ENCODE measurements around the gene BMPR1A.

DNA sequence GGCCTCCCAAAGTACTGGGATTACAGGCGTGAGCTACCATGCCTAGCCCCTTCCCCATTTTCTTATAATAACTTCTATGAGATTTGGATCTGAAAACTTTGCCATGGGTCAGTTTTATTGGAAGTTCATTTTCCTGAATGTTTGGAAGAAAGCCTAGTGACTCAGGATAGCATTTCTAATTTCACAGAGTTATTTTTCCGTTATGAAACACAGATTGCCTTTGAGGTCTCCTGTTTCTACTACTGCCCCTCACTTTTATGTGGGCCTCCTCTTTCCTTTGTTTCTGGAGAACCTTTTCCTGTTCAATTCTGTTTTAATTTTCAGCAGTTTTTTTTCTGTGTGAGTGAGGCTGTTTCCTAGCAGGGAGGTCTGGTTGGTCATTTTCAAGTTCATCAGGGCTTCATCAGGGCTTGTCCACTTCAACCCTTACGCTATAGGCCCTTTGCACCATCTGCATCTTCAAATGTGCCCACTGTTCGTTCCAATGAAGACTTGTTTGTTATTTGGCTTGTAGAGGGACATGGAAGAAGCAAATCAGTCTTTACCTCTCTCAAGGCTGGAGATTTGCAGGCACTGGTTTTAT, 58.7 kb downstream of the BMPR1A start:
- TF ChIP-seq POLR2A (IDR thresholded peaks at IDR 0.05; ENCODE audit: low read depth, low read length) (no peak), CHD1 (IDR thresholded peaks at IDR 0.05; ENCODE audit: low read depth, low read length) (no peak), NFE2L2 (IDR thresholded peaks at IDR 0.05; ENCODE audit: low read depth, low read length) (no peak), MAFK (IDR thresholded peaks at IDR 0.05; ENCODE audit: low read depth, low read length) (no peak), RAD21 (IDR thresholded peaks at IDR 0.05; ENCODE audit: low read length) (no peak), MXI1 (IDR thresholded peaks at IDR 0.05; ENCODE audit: borderline replicate concordance, low read depth, low read length) (no peak), MAZ (IDR thresholded peaks at IDR 0.05; ENCODE audit: borderline replicate concordance, low read depth, low read length) (no peak), FOS (IDR thresholded peaks at IDR 0.05; ENCODE audit: low read depth, low read length) (no peak), SMC3 (IDR thresholded peaks at IDR 0.05; ENCODE audit: low read depth, low read length) (no peak), BHLHE40 (IDR thresholded peaks at IDR 0.05; ENCODE audit: low read depth, low read length) (no peak), RFX5 (IDR thresholded peaks at IDR 0.05; ENCODE audit: low read depth, low read length) (no peak)
- TF ChIP-seq, protein P1, sequence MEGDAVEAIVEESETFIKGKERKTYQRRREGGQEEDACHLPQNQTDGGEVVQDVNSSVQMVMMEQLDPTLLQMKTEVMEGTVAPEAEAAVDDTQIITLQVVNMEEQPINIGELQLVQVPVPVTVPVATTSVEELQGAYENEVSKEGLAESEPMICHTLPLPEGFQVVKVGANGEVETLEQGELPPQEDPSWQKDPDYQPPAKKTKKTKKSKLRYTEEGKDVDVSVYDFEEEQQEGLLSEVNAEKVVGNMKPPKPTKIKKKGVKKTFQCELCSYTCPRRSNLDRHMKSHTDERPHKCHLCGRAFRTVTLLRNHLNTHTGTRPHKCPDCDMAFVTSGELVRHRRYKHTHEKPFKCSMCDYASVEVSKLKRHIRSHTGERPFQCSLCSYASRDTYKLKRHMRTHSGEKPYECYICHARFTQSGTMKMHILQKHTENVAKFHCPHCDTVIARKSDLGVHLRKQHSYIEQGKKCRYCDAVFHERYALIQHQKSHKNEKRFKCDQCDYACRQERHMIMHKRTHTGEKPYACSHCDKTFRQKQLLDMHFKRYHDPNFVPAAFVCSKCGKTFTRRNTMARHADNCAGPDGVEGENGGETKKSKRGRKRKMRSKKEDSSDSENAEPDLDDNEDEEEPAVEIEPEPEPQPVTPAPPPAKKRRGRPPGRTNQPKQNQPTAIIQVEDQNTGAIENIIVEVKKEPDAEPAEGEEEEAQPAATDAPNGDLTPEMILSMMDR (conservative IDR thresholded peaks at IDR 0.05; ENCODE audit: low read depth, low read length): no peak
- TF ChIP-seq, protein P2, sequence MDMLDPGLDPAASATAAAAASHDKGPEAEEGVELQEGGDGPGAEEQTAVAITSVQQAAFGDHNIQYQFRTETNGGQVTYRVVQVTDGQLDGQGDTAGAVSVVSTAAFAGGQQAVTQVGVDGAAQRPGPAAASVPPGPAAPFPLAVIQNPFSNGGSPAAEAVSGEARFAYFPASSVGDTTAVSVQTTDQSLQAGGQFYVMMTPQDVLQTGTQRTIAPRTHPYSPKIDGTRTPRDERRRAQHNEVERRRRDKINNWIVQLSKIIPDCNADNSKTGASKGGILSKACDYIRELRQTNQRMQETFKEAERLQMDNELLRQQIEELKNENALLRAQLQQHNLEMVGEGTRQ (IDR thresholded peaks at IDR 0.05; ENCODE audit: low read depth, low read length): no peak
